CD4-positive, alpha-beta memory T cell (primary cell): ENCODE data around the gene PLA2G4F. TPM values are rescaled to one million over a fixed set of nuclear protein-coding genes. Genes with fewer than 3 reads are reported as not detected.

Source experiments
- CTCF ChIA-PET: fragments of 350-600 bp; sonication (Branson Sonifier 250); formaldehyde crosslinking; loops from one replicate; lab custom pipeline; 2021; ENCODE audit warnings: inconsistent platforms; ENCODE audit not compliant: partially characterized antibody; lab: Charles Lee
- POLR2A ChIA-PET: fragments of 350-600 bp; sonication (Branson Sonifier 250); formaldehyde crosslinking; loops from one replicate; lab custom pipeline; 2021; ENCODE audit not compliant: partially characterized antibody; lab: Charles Lee
- DNase-seq, 5 donors: peaks; one replicate each; pipeline versions ENCODE4 v3.0.0 to v3.0.0-alpha.2; 2020 to 2022; ENCODE audit warnings: mixed read lengths in 1 of 5
- H3K27ac ChIP-seq: one replicate; pipeline ENCODE4 v1.7.0; 2013; ENCODE audit warnings: low read depth, low read length
- H3K27me3 ChIP-seq: 2 replicates; pipeline ENCODE4 v1.7.0; 2013; ENCODE audit warnings: mild to moderate bottlenecking, low read length, moderate library complexity; ENCODE audit not compliant: insufficient read depth
- H3K36me3 ChIP-seq: 2 replicates; pipeline ENCODE4 v1.7.0; 2013; ENCODE audit warnings: mild to moderate bottlenecking, low read length, moderate library complexity; ENCODE audit not compliant: insufficient read depth
- H3K4me1 ChIP-seq: 2 replicates; pipeline ENCODE4 v1.7.0; 2013; ENCODE audit warnings: mild to moderate bottlenecking, low read length, moderate library complexity; ENCODE audit not compliant: insufficient read depth
- H3K4me3 ChIP-seq, 2 donors: one replicate each; pipeline ENCODE4 v1.7.0; 2013; ENCODE audit warnings: low read length in 2 of 2, mild to moderate bottlenecking in 1 of 2
- H3K9me3 ChIP-seq, 2 donors: one replicate each; pipeline ENCODE4 v1.7.0; 2013; ENCODE audit warnings: low read length in 2 of 2, control low read depth in 1 of 2; ENCODE audit not compliant: control insufficient read depth in 1 of 2
- H3K27ac Mint-ChIP-seq, 7 donors: one replicate each; pipeline ENCODE4 v1.8.0; 2020 to 2021; ENCODE audit warnings: mixed read lengths in 7 of 7, mild to moderate bottlenecking in 6 of 7, inconsistent platforms in 3 of 7, moderate library complexity in 3 of 7
- H3K27me3 Mint-ChIP-seq, 2 donors: one replicate each; pipeline ENCODE4 v1.8.0; 2020 to 2021; ENCODE audit warnings: mixed read lengths in 2 of 2
- H3K36me3 Mint-ChIP-seq, 2 donors: one replicate each; pipeline ENCODE4 v1.8.0; 2020 to 2021; ENCODE audit warnings: mixed read lengths in 2 of 2, inconsistent platforms in 1 of 2, mild to moderate bottlenecking in 1 of 2
- H3K4me1 Mint-ChIP-seq, 4 donors: one replicate each; pipeline ENCODE4 v1.8.0; 2020 to 2021; ENCODE audit warnings: mixed read lengths in 4 of 4, mild to moderate bottlenecking in 1 of 4
- H3K4me3 Mint-ChIP-seq, 8 donors: one replicate each; pipeline ENCODE4 v1.8.0; 2020 to 2021; ENCODE audit warnings: mixed read lengths in 8 of 8, mild to moderate bottlenecking in 7 of 8, moderate library complexity in 6 of 8, inconsistent platforms in 3 of 8
- H3K9me3 Mint-ChIP-seq, 8 donors: one replicate each; pipeline ENCODE4 v1.8.0; 2020 to 2021; ENCODE audit warnings: mixed read lengths in 8 of 8, mild to moderate bottlenecking in 5 of 8, inconsistent platforms in 3 of 8, moderate library complexity in 1 of 8
- intact Hi-C: fragments of 100-400 bp; cut with micrococcal nuclease; formaldehyde crosslinking; loops from one replicate; pipeline ENCODE4 v1.15.1; 2023
- polyA plus RNA-seq, 2 donors: library from polyadenylated mRNA; unstranded; fragments of 300-500 nt; fragmentation: Illumina TruSeq; gene quantifications; one replicate each; pipeline ENCODE4 v1.2.3, GENCODE V29; 2021
- total RNA-seq, 2 experiments: library from RNA; stranded (reverse); gene quantifications; one replicate each; pipeline ENCODE4 v1.2.3, GENCODE V29; 2021

Gene PLA2G4F
- total and polyA plus RNA-seq, 4 experiments from 2014 or later = not detected

DNA sequence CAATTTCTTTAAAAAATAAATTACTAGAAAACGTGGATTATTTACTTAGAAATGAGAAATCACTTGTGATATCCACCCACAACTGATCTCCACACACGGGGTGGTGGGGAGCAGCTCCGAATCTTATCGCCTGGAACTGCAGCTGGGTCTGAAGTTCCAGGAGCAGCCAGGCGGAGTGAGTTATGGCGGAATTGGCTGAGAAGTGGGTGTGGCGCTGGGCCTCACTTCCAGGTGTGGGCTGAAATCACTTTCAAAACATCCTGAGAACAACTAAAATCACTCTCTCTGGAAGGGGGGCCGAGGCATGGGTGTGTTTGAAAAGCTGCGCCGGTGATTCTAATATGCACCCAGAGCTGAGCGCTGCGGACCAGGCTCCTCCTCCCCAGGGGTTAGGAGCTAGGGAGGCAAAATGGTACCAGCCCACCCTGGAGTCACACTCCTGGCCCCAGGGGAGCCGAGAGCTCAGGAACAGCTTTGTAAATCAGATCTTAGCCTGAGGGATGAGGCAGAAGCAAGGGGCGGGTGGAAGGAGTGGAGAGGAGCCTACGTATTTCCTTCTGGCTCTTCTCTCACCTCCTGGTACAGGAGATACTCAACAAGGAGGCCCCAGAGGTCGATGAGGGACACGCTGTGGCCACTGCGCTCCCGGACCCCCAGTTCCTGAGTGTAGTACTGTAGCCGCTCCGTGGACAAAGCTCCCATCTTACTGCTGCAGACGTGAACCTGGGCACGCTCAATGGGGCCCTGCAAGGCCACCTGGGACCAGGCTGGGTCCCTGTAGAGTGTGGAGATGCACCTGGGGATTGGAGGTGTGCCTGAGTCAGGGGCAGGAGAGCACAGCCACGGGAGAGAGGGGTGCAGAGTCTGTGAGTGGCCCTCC, 9.6 kb downstream of the PLA2G4F start:
- Histone ChIP-seq H3K9me3 (no peaks in the 10 kb centered on the region), H3K27me3 (no peaks in the 10 kb centered on the region), H3K27ac (no peak overlapping the region), H3K4me1 (no peaks in the 10 kb centered on the region), H3K36me3 (no peaks in the 10 kb centered on the region), H3K4me3 (no peak overlapping the region)
- ChIA-PET CTCF (interaction anchor here (0.7 to 1.3 kb wide), 2 partner anchors 9 to 16 kb away, joined by 3 to 4 read pairs; no protein-coding TSS in a partner anchor), POLR2A (no interaction called here)
- Mint-ChIP-seq H3K27ac (peak overlapping the region in 1 of 7 donors; percentile 42), H3K36me3 (no peaks in the 10 kb centered on the region), H3K9me3 (no peaks in the 10 kb centered on the region), H3K4me3 (no peak overlapping the region), H3K27me3 (peaks cover 0 to 4% of the 10 kb centered on the region in 2 donors), H3K4me1 (no peaks in the 10 kb centered on the region)
- intact Hi-C loops = no loop called here
- DNase-seq = no peak

GRCh38 chr15:42145546-42146455, 10.6 kb downstream of the PLA2G4F start:
- Mint-ChIP-seq H3K9me3 (no peaks in the 10 kb centered on the region), H3K27me3 (peaks cover 2 to 4% of the 10 kb centered on the region in 2 donors), H3K27ac (no peak overlapping the region), H3K36me3 (no peaks in the 10 kb centered on the region), H3K4me1 (no peaks in the 10 kb centered on the region), H3K4me3 (no peak overlapping the region)
- Histone ChIP-seq H3K4me3 (no peak overlapping the region), H3K36me3 (no peaks in the 10 kb centered on the region), H3K27ac (no peak overlapping the region), H3K4me1 (no peaks in the 10 kb centered on the region), H3K9me3 (no peaks in the 10 kb centered on the region), H3K27me3 (no peaks in the 10 kb centered on the region)
- POLR2A ChIA-PET = no interaction called here
- DNase-seq = no peak
- intact Hi-C loops = no loop called here
- CTCF ChIA-PET = interaction anchor here (0.7 to 1.3 kb wide), 2 partner anchors 8 to 15 kb away, joined by 3 to 4 read pairs; no protein-coding TSS in a partner anchor

DNA sequence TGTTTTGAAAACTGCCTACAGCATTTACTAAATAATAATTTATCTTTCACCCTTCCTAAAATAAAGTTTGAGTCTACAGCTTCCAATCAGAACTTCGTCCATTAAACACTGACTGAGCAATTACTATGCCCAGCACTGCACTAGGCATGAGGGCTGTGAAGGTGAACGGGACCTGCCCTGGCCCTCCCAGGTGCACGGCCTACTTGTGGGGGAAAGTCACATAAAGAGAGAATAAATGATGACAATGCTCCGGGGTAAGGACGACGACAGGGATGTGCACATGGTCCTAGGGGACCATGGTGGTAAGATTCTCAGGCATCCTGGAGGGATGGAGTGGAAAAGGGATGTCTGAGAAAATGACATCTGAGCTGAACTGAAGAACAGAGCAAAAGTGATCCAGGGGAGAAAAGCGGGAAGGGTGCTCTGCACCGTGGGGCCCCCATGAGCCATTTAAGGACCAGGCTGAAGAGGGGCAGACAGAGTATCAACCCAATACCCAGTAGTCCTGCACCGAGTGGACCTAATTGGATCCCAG, 11.5 kb downstream of the PLA2G4F start:
- Histone ChIP-seq H3K9me3 (no peaks in the 10 kb centered on the region), H3K4me1 (no peaks in the 10 kb centered on the region), H3K27ac (no peak overlapping the region), H3K4me3 (no peak overlapping the region), H3K27me3 (no peaks in the 10 kb centered on the region), H3K36me3 (no peaks in the 10 kb centered on the region)
- intact Hi-C loops = no loop called here
- Mint-ChIP-seq H3K9me3 (no peaks in the 10 kb centered on the region), H3K4me3 (no peak overlapping the region), H3K36me3 (no peaks in the 10 kb centered on the region), H3K27ac (no peak overlapping the region), H3K27me3 (peaks cover 2 to 4% of the 10 kb centered on the region in 2 donors), H3K4me1 (no peaks in the 10 kb centered on the region)
- no peak for DNase-seq
- CTCF ChIA-PET = no interaction called here
- POLR2A ChIA-PET = no interaction called here

DNA sequence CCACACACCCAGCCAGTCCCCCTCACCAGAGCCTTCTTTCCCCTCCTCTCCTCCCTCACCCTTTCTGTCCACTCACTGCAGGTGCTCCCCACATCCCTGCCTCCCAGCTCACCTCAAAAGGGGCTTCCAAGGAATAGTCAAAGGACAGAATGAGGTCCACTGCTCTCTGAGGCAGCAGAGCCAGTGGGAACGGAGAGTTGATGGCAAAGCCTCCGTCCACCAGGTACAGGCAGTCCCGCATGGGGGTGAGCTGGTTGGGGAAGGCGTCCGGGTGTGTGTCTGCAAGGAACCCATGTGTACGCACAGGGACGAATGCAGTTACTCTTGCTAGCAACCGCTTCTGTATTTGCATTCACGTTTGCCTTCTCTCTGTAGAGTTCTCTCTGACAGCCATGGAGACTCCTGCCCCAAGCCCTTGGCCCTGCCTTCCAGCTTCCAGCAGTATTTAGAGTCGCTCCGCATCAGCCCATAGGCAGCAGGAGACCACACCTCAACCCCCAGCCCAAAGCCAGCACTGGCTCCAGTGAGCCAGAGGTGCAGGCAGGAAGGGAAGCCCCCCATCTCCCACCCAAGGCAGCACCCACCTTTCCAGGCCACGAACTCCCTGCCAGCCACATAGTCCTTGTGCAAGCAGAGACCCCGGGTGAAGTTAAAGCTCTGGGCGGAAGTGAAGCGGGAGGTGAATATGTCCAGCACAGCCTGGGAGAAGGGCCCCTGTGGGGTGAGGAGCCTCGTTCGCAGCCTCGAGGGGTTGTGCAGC, 12.4 kb downstream of the PLA2G4F start:
- no peaks in the 10 kb centered on the region for H3K4me1 Mint-ChIP-seq
- no peaks in the 10 kb centered on the region for H3K9me3 ChIP-seq
- no peaks in the 10 kb centered on the region for H3K9me3 Mint-ChIP-seq
- intact Hi-C loops = no loop called here
- H3K36me3 Mint-ChIP-seq = no peaks in the 10 kb centered on the region
- no peak overlapping the region for H3K4me3 Mint-ChIP-seq
- H3K4me1 ChIP-seq = no peaks in the 10 kb centered on the region
- POLR2A ChIA-PET = no interaction called here
- no peaks in the 10 kb centered on the region for H3K36me3 ChIP-seq
- H3K27me3 Mint-ChIP-seq = peaks cover 2 to 4% of the 10 kb centered on the region in 2 donors
- no peak overlapping the region for H3K4me3 ChIP-seq
- CTCF ChIA-PET = no interaction called here
- H3K27me3 ChIP-seq = no peaks in the 10 kb centered on the region
- no peak for DNase-seq
- no peak overlapping the region for H3K27ac ChIP-seq
- H3K27ac Mint-ChIP-seq = no peak overlapping the region

DNA sequence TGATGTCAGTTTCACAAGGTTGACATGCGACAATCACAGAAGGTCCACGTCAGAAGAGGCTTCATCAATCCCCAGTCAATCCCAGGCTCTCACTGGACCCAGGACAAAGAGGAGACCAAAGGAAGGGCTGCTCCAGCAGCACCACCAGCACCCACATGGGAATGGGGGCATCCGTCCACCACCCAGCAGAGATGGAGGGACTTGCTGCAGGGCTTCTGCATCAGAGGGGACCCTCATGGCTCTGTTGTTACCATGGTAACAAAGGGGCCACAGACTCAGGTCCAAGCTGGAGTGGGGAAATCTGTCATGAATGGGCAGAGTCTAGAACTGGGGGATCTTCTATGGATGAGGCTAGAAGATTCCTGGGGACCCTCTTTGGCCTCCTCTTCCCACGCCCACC, 13.1 kb downstream of the PLA2G4F start:
- no peak overlapping the region for H3K4me3 Mint-ChIP-seq
- H3K36me3 Mint-ChIP-seq = no peaks in the 10 kb centered on the region
- H3K4me3 ChIP-seq = no peak overlapping the region
- no peaks in the 10 kb centered on the region for H3K36me3 ChIP-seq
- H3K9me3 ChIP-seq = no peaks in the 10 kb centered on the region
- DNase-seq = no peak
- H3K27me3 ChIP-seq = no peaks in the 10 kb centered on the region
- CTCF ChIA-PET = no interaction called here
- no peak overlapping the region for H3K27ac ChIP-seq
- POLR2A ChIA-PET = no interaction called here
- no peaks in the 10 kb centered on the region for H3K4me1 Mint-ChIP-seq
- H3K4me1 ChIP-seq = no peaks in the 10 kb centered on the region
- H3K9me3 Mint-ChIP-seq = no peaks in the 10 kb centered on the region
- no peak overlapping the region for H3K27ac Mint-ChIP-seq
- H3K27me3 Mint-ChIP-seq = peaks cover 2 to 4% of the 10 kb centered on the region in 2 donors
- intact Hi-C loops = no loop called here

- Histone ChIP-seq H3K27me3 (no peaks in the 10 kb centered on the region), H3K4me1 (no peaks in the 10 kb centered on the region), H3K27ac (no peak overlapping the region), H3K9me3 (no peaks in the 10 kb centered on the region), H3K36me3 (no peaks in the 10 kb centered on the region), H3K4me3 (no peak overlapping the region)
- no peak for DNase-seq
- H3K36me3 Mint-ChIP-seq = no peaks in the 10 kb centered on the region
- ChIA-PET CTCF (no interaction called here), POLR2A (no interaction called here)
- H3K4me3 Mint-ChIP-seq = no peak overlapping the region
- no peak overlapping the region for H3K27ac Mint-ChIP-seq
- peaks cover 0 to 2% (median 0%) of the 10 kb centered on the region in 4 donors for H3K4me1 Mint-ChIP-seq
- intact Hi-C loops = no loop called here
- H3K27me3 Mint-ChIP-seq = peaks cover 2 to 4% of the 10 kb centered on the region in 2 donors
- H3K9me3 Mint-ChIP-seq = no peaks in the 10 kb centered on the region
Measured at GRCh38 chr15:42141795-42142667, 14.4 kb downstream of the PLA2G4F start.
